ENCODE measurements around the gene TRPM3.

Gene TRPM3

GRCh38 chr9:70597886-70598285, 523.5 kb downstream of the TRPM3 start:
- H3K4me3 ChIP-seq (ENCODE audit: low read depth, low read length): no peak overlapping the region
- H3K4me1 ChIP-seq (ENCODE audit: control insufficient read depth, insufficient read depth, low read length): peaks cover 9% of the 10 kb centered on the region
- no peaks in the 10 kb centered on the region for H3K9me3 ChIP-seq (ENCODE audit: control insufficient read depth, insufficient read depth, low read depth, low read length)
- TF ChIP-seq KLF17 (tag by site-specific recombination; IDR thresholded peaks at IDR 0.05): no peak
- ChIA-PET POLR2A (interaction anchor here (5.4 kb wide), 1 partner anchor 178 kb away, joined by 127 read pairs; no protein-coding TSS in a partner anchor), CTCF (interaction anchor here (0.6 to 0.8 kb wide), 5 partner anchors 32 to 115 kb away, joined by 3 to 5 read pairs (median 3); no protein-coding TSS in a partner anchor)
- no peaks in the 10 kb centered on the region for H3K36me3 ChIP-seq (ENCODE audit: control insufficient read depth in 2 of 2, insufficient read depth in 1 of 2, low read length in 2 of 2)
- H3K27ac ChIP-seq (ENCODE audit: extremely low read depth, low read depth, low read length): no peak overlapping the region

- TF ChIP-seq BCL6B (tag by site-specific recombination; IDR thresholded peaks at IDR 0.05): no peak
- no peak for TF ChIP-seq ZNF488 (tag by site-specific recombination; IDR thresholded peaks at IDR 0.05)
- TF ChIP-seq ZNF514 (tag by site-specific recombination; IDR thresholded peaks at IDR 0.05): no peak
- no peak for TF ChIP-seq KLF9 (tag by site-specific recombination; IDR thresholded peaks at IDR 0.05; ENCODE audit: low read depth)
- no peak for TF ChIP-seq ZNF501 (tag by site-specific recombination; IDR thresholded peaks at IDR 0.05)
- TF ChIP-seq HOXD13 (CRISPR knock-in tag; IDR thresholded peaks at IDR 0.05; ENCODE audit: borderline replicate concordance): no peak
- TF ChIP-seq ZNF513 (tag by site-specific recombination; IDR thresholded peaks at IDR 0.05): no peak
- no peak for TF ChIP-seq ZNF585B (tag by site-specific recombination; IDR thresholded peaks at IDR 0.05)
- no peak for TF ChIP-seq ELK4 (IDR thresholded peaks at IDR 0.05; ENCODE audit: borderline replicate concordance, low read depth, low read length)
- no peak for TF ChIP-seq ZBTB11 (tag by site-specific recombination; conservative IDR thresholded peaks at IDR 0.05; ENCODE audit: low read depth)
- TF ChIP-seq ZBTB26 (tag by site-specific recombination; optimal IDR thresholded peaks at IDR 0.05): no peak
- TF ChIP-seq ZNF366 (tag by site-specific recombination; conservative IDR thresholded peaks at IDR 0.05): no peak
- no peak for TF ChIP-seq ZNF837 (tag by site-specific recombination; IDR thresholded peaks at IDR 0.05)
- no peak for TF ChIP-seq HIC1 (tag by site-specific recombination; IDR thresholded peaks at IDR 0.05)
- no peak for TF ChIP-seq ZNF658 (tag by site-specific recombination; IDR thresholded peaks at IDR 0.05)
- no peak for TF ChIP-seq SCRT1 (tag by site-specific recombination; IDR thresholded peaks at IDR 0.05; ENCODE audit: borderline replicate concordance)
- no peak for TF ChIP-seq ZNF19 (tag by site-specific recombination; IDR thresholded peaks at IDR 0.05; ENCODE audit: low read depth)
- no peak for TF ChIP-seq HOXC10 (CRISPR knock-in tag; IDR thresholded peaks at IDR 0.05)
- TF ChIP-seq ZFHX2 (tag by site-specific recombination; conservative IDR thresholded peaks at IDR 0.05): no peak
- CTCF ChIA-PET: interaction anchor here (0.6 to 1.2 kb wide), 3 partner anchors 85 to 474 kb away, joined by 3 read pairs; no protein-coding TSS in a partner anchor
- POLR2A ChIA-PET: no interaction called here
- H3K36me3 ChIP-seq (ENCODE audit: control insufficient read depth in 2 of 2, insufficient read depth in 1 of 2, low read length in 2 of 2): no peaks in the 10 kb centered on the region
- H3K9me3 ChIP-seq (ENCODE audit: control insufficient read depth, insufficient read depth, low read depth, low read length): no peaks in the 10 kb centered on the region
- no peak overlapping the region for H3K27ac ChIP-seq (ENCODE audit: extremely low read depth, low read depth, low read length)
- no peak overlapping the region for H3K4me3 ChIP-seq (ENCODE audit: low read depth, low read length)
- no peaks in the 10 kb centered on the region for H3K4me1 ChIP-seq (ENCODE audit: control insufficient read depth, insufficient read depth, low read length)
Measured at GRCh38 chr9:70595211-70595610, 526.2 kb downstream of the TRPM3 start.
